Psoas muscle (tissue), 8 donors: ENCODE measurements around the gene KCTD5. TPM values are rescaled to one million over a fixed set of nuclear protein-coding genes. Genes with fewer than 3 reads are reported as not detected.

Experiments
- ATAC-seq, 4 donors: fragments of 200-7000 bp; cut with Tn5 transposase; one replicate each; pipeline ENCODE4 v1.9.1; 2020; ENCODE audit warnings: moderate library complexity in 3 of 4, mild to moderate bottlenecking in 2 of 4
- DNase-seq, 2 donors: peaks; one replicate each; pipeline ENCODE4 v3.0.0-alpha.2; 2020
- H3K27ac ChIP-seq: fragments of 200-600 bp; one replicate; pipeline ENCODE4 v1.8.0; 2022
- H3K27me3 ChIP-seq, 3 donors: fragments of 200-600 bp in 1 of 3; one replicate each; pipeline versions ENCODE4 v1.6.1 to v1.8.0; 2013 to 2022; ENCODE audit warnings: low read length in 2 of 3, mild to moderate bottlenecking in 2 of 3, moderate library complexity in 1 of 3; ENCODE audit not compliant: insufficient read depth in 3 of 3
- H3K36me3 ChIP-seq, 2 donors: fragments of 200-600 bp in 1 of 2; one replicate each; pipeline versions ENCODE4 v1.6.1 to v1.8.0; 2013 to 2022; ENCODE audit warnings: low read depth in 1 of 2, mild to moderate bottlenecking in 1 of 2, moderate library complexity in 1 of 2; ENCODE audit not compliant: insufficient read depth in 1 of 2
- H3K4me1 ChIP-seq: fragments of 200-600 bp; one replicate; pipeline ENCODE4 v1.8.0; 2022
- H3K4me3 ChIP-seq: fragments of 200-600 bp; one replicate; pipeline ENCODE4 v1.8.0; 2022; ENCODE audit warnings: mild to moderate bottlenecking
- H3K9me3 ChIP-seq: fragments of 200-600 bp; one replicate; pipeline ENCODE4 v1.8.0; 2022
- WGBS, 3 donors: extraction: QIAGEN DNeasy Blood & Tissue Kit; methylation state at CpG; one replicate each; pipeline versions ENCODE4 v1.1.6 to v1.1.7; 2013; 5-methylcytosine and 5-hydroxymethylcytosine counted together
- intact Hi-C, 2 donors: fragments of 100-400 bp; cut with DNase I; formaldehyde crosslinking; loops; one replicate each; pipeline versions ENCODE4 v1.11.0 to v1.14.2; 2022
- polyA plus RNA-seq, 3 donors: library from polyadenylated mRNA; stranded (reverse); fragments of 200-250 nt; gene quantifications; one replicate each; pipeline ENCODE4 v1.2.3, GENCODE V29; 2013
- total RNA-seq, 4 donors: library from RNA; stranded (reverse); fragmentation: NEBNext Ultra II Directional in 2 of 4; extraction: Animal tissue kit (Norgen Biotek cat#: 25700) in 2 of 4; gene quantifications; one replicate each; pipeline versions ENCODE4 v1.2.1 to v1.2.4, GENCODE V29; 2021 to 2023
- TF ChIP-seq, protein P1 (sequence below): fragments of 200-600 bp; IDR thresholded peaks from one replicate; pipeline ENCODE4 v1.8.0; 2022; ENCODE audit warnings: antibody characterized with exemption
- donor health status: healthy with polysubstance abuse.
- donor health status: DM: no; HTN: no; CAD: no; lungs with moderate emphysema.
- donor health status: Bipolar disorder and iron deficiency.
- donor health status: healthy.
- donor health status: DM: yes; HTN: yes; CAD: no.
- donor health status: DM: no; HTN: no; CAD: no.
- donor health status: DM: no; HTN: no; CAD: no.
- donor health status: DM: yes; HTN: yes; CAD: no.

Gene KCTD5
- total and polyA plus RNA-seq, 7 donors: 9.1 to 65.8 (median 17.2) TPM

DNA sequence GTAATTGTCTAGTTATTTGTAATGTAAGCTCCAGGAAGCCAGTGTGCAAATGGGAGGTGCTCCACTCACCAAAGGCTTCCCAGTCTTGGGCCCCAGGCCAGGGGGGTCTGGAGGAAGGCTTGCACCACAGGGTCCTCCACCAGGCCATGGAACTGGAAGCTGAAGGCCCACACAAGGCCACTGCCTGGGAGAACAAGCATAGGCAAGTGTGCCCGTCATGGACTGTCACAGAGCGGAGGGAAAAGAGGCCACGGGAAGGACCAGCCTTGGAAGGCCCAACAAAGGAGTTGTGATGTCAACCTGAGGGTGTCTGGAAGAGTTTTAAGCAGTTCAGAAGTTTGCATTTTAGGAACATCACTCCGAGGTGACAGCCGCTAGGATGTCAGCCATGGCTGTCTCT, 67.2 kb downstream of the KCTD5 start:
- no peak for ATAC-seq
- no peaks in the 10 kb centered on the region for H3K9me3 ChIP-seq
- intact Hi-C loops: no loop called here
- H3K27me3 ChIP-seq: no peaks in the 10 kb centered on the region
- DNase-seq: no peak
- peaks cover 0 to 6% of the 10 kb centered on the region in 2 donors for H3K36me3 ChIP-seq
- H3K27ac ChIP-seq: no peak overlapping the region
- no peak overlapping the region for H3K4me3 ChIP-seq
- 95 to 99% (median 96%) methylated on average over 5 of the region's 5 CpGs for WGBS, 3 donors
- TF ChIP-seq, protein P1, sequence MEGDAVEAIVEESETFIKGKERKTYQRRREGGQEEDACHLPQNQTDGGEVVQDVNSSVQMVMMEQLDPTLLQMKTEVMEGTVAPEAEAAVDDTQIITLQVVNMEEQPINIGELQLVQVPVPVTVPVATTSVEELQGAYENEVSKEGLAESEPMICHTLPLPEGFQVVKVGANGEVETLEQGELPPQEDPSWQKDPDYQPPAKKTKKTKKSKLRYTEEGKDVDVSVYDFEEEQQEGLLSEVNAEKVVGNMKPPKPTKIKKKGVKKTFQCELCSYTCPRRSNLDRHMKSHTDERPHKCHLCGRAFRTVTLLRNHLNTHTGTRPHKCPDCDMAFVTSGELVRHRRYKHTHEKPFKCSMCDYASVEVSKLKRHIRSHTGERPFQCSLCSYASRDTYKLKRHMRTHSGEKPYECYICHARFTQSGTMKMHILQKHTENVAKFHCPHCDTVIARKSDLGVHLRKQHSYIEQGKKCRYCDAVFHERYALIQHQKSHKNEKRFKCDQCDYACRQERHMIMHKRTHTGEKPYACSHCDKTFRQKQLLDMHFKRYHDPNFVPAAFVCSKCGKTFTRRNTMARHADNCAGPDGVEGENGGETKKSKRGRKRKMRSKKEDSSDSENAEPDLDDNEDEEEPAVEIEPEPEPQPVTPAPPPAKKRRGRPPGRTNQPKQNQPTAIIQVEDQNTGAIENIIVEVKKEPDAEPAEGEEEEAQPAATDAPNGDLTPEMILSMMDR: no peak
- peaks cover 12% of the 10 kb centered on the region for H3K4me1 ChIP-seq

DNA sequence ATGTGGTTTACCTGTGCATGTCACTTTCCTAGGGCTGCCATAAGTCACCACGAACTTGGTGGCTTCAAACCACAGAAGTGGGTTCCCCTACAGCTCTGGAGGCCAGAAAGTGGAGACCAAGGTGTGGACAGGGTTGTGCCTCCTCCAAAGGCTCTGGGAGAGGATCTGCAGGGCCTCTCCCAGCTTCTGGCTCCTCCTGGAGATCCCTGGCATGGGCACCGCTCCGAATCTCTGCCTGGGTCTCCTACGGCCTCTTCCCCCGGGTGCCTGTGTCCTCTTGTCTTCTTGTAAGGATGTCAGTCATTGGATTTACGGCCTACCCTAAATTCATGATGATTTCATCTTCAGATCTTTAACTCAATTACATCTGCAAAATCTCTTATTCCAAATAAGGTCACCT, 67.6 kb downstream of the KCTD5 start:
- Histone ChIP-seq H3K4me1 (peaks cover 17% of the 10 kb centered on the region), H3K27me3 (no peaks in the 10 kb centered on the region), H3K4me3 (no peak overlapping the region), H3K9me3 (no peaks in the 10 kb centered on the region), H3K27ac (no peak overlapping the region), H3K36me3 (peaks cover 0 to 6% of the 10 kb centered on the region in 2 donors)
- ATAC-seq (no peak), DNase-seq (no peak)
- intact Hi-C loops: no loop called here
- WGBS, 3 donors: 92 to 95% (median 92%) methylated on average over 6 of the region's 6 CpGs
- TF ChIP-seq, protein P1: no peak

DNA sequence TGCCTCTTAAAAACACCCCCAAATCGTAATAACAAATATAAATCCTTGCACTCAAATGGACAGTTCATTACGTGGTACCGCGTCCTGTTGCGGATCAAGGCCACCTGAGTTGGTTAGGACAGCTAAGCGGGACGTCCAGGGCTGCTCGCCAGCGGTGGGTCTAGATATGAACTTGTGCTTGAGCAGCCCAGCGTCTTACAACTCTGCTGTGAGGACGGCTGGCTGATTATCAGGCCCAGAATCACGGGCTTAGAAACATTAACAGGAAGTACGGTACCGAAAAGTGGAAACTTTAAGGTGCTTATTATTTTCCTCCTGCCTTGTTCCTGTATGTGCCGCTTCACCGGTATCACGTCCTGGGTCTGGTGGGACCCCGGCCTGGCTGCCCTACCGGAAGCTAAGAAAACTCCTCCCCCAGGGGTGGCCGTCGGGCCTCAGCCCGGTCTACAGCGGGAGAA, 69.3 kb downstream of the KCTD5 start:
- intact Hi-C loops: no loop called here
- 51 to 60% (median 51%) methylated on average over 23 of the region's 23 CpGs for WGBS, 3 donors

DNA sequence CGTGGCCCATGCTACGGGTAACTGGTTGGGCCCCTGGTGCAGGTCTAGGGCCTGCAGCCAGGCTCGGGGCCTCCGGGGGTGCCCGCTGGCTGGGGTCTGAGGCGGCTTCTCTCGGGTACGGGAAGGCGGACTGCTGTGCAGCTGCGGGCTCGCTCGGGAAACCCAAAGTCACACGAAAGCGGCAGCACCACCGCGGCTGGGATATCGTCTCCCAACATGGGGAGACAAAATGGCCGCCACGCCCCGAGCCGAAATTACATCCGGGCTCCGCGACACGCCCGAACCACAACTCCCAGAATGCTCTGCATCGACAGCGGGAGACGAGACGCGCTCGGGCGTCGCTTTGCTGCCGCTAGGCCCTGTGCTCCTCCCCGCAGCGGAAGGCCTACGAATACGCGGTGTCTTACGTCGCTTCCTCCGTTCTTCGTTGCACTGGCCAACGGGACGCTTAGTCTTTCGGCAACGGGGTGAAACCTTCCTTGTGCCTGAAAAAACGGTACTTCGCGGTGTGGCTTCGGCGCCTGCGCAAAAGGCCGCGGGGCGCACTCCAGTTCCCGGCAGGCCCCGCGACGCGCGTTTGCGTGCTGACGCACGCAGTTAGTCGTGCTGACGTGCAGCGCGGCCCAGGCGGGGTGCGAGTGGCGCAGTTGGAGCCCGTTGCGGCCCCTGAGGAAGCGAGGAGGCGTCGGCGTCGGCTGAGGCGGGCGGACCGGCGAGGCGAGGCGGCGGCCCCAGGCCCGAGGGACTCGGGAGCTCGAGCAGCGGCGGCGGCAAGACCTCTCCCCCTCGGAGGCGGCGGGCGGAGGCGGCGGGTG, 69.9 kb downstream of the KCTD5 start, which contains the start of gene SRRM2:
SRRM2 (plus strand) TSS at position 604 of the 815 bp plus-strand sequence. CDS start 3,727 bp downstream, outside the sequence.
- no peaks in the 10 kb centered on the region for H3K9me3 ChIP-seq
- H3K4me1 ChIP-seq: peaks cover 40% of the 10 kb centered on the region
- H3K4me3 ChIP-seq: peak within 1 kb of the TSS; percentile 96
- peak within 1 kb of the TSS; percentile 97 for H3K27ac ChIP-seq
- peaks cover 0 to 18% of the 10 kb centered on the region in 2 donors for H3K36me3 ChIP-seq
- no peaks in the 10 kb centered on the region for H3K27me3 ChIP-seq
- DNase-seq (peak; percentile 95 to 98), ATAC-seq (peak; percentile 90 to 93 (median 90))
- TF ChIP-seq, protein P1: no peak
- WGBS, 3 donors: 1% methylated on average over 85 to 98 of the region's 99 CpGs
- intact Hi-C loops: no loop called here

More for the DNA sequence above, 69.3 kb downstream of the KCTD5 start:
- H3K4me1 ChIP-seq: peaks cover 34% of the 10 kb centered on the region
- no peaks in the 10 kb centered on the region for H3K27me3 ChIP-seq
- peak overlapping the region; percentile 96 for H3K4me3 ChIP-seq
- TF ChIP-seq, protein P1: no peak
- peak overlapping the region; percentile 97 for H3K27ac ChIP-seq
- no peak for ATAC-seq
- H3K9me3 ChIP-seq: no peaks in the 10 kb centered on the region
- peaks cover 0 to 12% of the 10 kb centered on the region in 2 donors for H3K36me3 ChIP-seq
- no peak for DNase-seq
